ENCODE measurements around the gene TBC1D1. TPM values are rescaled to one million over a fixed set of nuclear protein-coding genes. Genes with fewer than 3 reads are reported as not detected.

The TBC1D1 gene
- total RNA-seq, 1 donor from 2014 or later, result 113 TPM

DNA sequence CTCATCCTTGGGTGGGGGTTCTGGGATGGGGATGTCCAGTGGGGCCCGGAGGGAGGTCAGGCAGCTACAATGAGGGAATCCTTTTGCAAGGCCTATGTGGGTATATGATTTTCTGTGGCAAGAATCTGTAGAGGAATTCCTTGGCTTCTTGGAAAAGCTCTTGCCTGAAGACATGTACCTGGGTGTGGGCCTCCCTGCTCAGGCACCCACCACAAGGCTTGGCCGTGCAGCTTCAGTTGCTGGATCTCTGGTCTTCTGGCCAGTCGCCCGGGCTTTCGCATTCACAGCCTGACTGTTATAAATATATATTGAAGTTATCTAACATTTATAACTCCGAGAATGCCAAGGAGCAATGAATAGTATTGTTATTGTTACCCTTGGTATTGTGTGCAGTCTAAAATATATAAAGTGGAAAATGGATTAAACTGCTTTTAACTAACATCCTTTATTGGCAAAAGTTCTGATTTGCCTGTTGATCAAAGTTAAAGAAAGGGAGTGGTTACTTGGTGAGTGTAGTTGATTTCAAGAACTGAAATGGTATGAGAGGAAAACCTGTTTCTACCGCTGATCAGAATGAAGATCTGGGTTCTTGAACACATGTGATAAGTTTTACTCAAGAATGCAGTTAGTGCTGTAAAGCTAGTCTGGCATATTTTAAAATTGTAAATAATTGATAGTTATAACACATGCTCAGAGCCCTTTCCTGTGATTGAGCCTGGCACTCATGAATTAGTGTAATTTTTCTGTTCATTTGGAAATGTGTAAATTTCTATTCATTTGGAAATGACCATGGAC is 105.3 kb downstream of the TBC1D1 start:
- no peak for DNase-seq (ENCODE audit: low read depth, low spot score)
- no peak for TF ChIP-seq CTCF (conservative IDR thresholded peaks at IDR 0.05)
- Mint-ChIP-seq H3K27ac (ENCODE audit: unreplicated experiment) (no peak overlapping the region), H3K27me3 (ENCODE audit: low read depth) (no peaks in the 10 kb centered on the region), H3K9me3 (no peaks in the 10 kb centered on the region), H3K36me3 (ENCODE audit: low read depth) (no peaks in the 10 kb centered on the region), H3K4me3 (no peak overlapping the region), H3K4me1 (peaks cover 26% of the 10 kb centered on the region)

DNA sequence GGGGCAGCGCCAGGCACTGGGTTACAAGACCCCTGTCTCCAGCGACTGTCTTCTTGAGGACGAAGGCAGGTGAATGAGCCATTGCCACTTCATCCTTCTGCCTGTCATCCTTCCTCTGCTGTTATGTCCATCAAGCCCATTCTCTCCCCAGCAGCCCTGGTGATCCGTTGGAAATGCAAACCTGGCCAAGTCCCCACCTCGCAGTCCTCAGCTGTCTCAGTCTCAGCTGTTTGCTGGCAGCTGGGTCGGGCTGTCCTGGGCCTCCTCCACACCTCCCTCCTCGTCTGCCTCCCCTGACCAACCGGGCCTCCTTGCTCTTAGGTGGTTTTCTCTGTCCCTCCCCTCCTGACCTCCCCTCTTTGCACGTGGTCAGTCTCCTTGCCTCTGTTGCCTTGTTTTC is 107.3 kb downstream of the TBC1D1 start:
- H3K4me1 Mint-ChIP-seq, result peaks cover 26% of the 10 kb centered on the region
- no peak for DNase-seq (ENCODE audit: low read depth, low spot score)
- TF ChIP-seq CTCF (conservative IDR thresholded peaks at IDR 0.05), result no peak
- H3K27me3 Mint-ChIP-seq (ENCODE audit: low read depth), result no peaks in the 10 kb centered on the region
- no peaks in the 10 kb centered on the region for H3K9me3 Mint-ChIP-seq
- H3K4me3 Mint-ChIP-seq, result no peak overlapping the region
- H3K27ac Mint-ChIP-seq (ENCODE audit: unreplicated experiment), result no peak overlapping the region
- no peaks in the 10 kb centered on the region for H3K36me3 Mint-ChIP-seq (ENCODE audit: low read depth)

- H3K27me3 Mint-ChIP-seq (ENCODE audit: low read depth), result no peaks in the 10 kb centered on the region
- H3K9me3 Mint-ChIP-seq, result no peaks in the 10 kb centered on the region
- DNase-seq (ENCODE audit: low read depth, low spot score), result no peak
- H3K4me3 Mint-ChIP-seq, result no peak overlapping the region
- H3K4me1 Mint-ChIP-seq, result peaks cover 28% of the 10 kb centered on the region
- no peak overlapping the region for H3K27ac Mint-ChIP-seq (ENCODE audit: unreplicated experiment)
- TF ChIP-seq CTCF (conservative IDR thresholded peaks at IDR 0.05), result no peak
- H3K36me3 Mint-ChIP-seq (ENCODE audit: low read depth), result no peaks in the 10 kb centered on the region
Observed at GRCh38 chr4:37999000-37999716, 108.3 kb downstream of the TBC1D1 start.

DNA sequence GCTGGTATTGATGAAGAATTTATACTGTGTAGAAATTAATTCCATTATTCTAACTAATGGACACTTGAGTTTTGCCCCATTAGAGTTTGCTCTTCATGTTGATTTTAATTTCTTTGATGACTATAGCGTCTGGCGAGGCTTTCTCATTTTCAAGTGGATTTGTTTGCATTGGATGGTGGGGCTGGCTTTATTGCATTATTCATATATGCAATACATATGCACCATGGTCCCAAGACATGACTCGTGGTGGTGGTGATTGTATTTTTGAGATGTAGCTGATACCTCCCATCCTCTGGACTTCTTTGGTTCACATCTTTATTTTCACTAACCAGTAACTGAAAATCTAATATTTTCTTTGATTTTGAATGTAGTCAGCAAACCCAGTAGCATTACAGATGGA is 109.1 kb downstream of the TBC1D1 start:
- Mint-ChIP-seq H3K27me3 (ENCODE audit: low read depth) (no peaks in the 10 kb centered on the region), H3K4me3 (no peak overlapping the region), H3K27ac (ENCODE audit: unreplicated experiment) (no peak overlapping the region), H3K4me1 (peaks cover 28% of the 10 kb centered on the region), H3K36me3 (ENCODE audit: low read depth) (no peaks in the 10 kb centered on the region), H3K9me3 (no peaks in the 10 kb centered on the region)
- no peak for TF ChIP-seq CTCF (conservative IDR thresholded peaks at IDR 0.05)
- DNase-seq (ENCODE audit: low read depth, low spot score), result no peak

GRCh38 chr4:38001927-38002326 is 111.0 kb downstream of the TBC1D1 start:
- Mint-ChIP-seq H3K4me3 (no peak overlapping the region), H3K36me3 (ENCODE audit: low read depth) (no peaks in the 10 kb centered on the region), H3K27ac (ENCODE audit: unreplicated experiment) (no peak overlapping the region), H3K9me3 (no peaks in the 10 kb centered on the region), H3K27me3 (ENCODE audit: low read depth) (no peaks in the 10 kb centered on the region), H3K4me1 (peaks cover 31% of the 10 kb centered on the region)
- TF ChIP-seq CTCF (conservative IDR thresholded peaks at IDR 0.05), result no peak
- no peak for DNase-seq (ENCODE audit: low read depth, low spot score)
